Ovary (tissue), 3 donors: Measurements from ENCODE around the gene RIOX2.

Experiments
- EP300 ChIP-seq: sonication (generic); formaldehyde crosslinking; IDR thresholded peaks from one replicate; pipeline ENCODE4 v1.6.1; 2017; ENCODE audit warnings: antibody characterized with exemption
- POLR2A ChIP-seq: fragments of 450-650 bp; IDR thresholded peaks from one replicate; pipeline ENCODE4 v1.6.1; 2017; ENCODE audit warnings: antibody characterized with exemption, mild to moderate bottlenecking, moderate library complexity
- TF ChIP-seq, protein P1 (sequence below), 3 donors: fragments of 450-650 bp in 2 of 3; fragments of 200-600 bp in 1 of 3; IDR thresholded peaks; one replicate each; pipeline versions ENCODE4 v1.5.1 to v1.8.0; 2016 to 2022; ENCODE audit warnings: antibody characterized with exemption in 3 of 3, mild to moderate bottlenecking in 1 of 3
- donor health status: DM: no; HTN: no; CAD: no.

DNA sequence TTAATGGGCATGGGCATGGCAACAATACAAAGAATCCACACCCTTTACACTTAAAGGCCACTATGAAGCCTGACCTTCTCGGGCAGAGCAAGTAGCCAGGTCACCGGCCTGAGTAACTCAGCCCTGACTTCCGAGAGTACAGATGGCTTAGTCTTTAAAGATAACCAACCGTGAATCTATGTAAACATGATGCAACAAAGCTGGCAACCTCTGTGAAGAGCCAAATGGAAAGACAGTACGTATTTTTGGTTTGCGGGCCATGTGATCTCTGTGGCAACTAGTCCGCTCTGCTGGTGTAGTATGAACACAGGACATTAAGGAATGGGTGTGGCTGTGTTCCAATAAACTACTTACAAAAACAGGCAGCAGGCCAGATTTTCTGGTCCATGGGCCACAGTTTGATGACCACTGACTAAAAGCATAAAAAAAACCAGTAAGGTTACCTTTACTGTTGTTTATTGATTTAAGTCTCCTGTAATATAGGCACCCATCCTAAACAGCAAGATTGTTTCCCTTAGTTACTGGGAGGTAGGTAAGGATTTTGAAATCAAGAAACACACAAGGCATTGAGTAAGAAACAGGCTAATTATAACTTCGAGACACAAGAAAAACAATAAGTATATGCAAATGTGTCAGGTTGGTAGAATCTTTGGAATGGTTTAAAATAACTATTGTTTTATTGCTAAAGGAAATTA lies 14.5 kb downstream of the RIOX2 start:
- TF ChIP-seq, protein P1, sequence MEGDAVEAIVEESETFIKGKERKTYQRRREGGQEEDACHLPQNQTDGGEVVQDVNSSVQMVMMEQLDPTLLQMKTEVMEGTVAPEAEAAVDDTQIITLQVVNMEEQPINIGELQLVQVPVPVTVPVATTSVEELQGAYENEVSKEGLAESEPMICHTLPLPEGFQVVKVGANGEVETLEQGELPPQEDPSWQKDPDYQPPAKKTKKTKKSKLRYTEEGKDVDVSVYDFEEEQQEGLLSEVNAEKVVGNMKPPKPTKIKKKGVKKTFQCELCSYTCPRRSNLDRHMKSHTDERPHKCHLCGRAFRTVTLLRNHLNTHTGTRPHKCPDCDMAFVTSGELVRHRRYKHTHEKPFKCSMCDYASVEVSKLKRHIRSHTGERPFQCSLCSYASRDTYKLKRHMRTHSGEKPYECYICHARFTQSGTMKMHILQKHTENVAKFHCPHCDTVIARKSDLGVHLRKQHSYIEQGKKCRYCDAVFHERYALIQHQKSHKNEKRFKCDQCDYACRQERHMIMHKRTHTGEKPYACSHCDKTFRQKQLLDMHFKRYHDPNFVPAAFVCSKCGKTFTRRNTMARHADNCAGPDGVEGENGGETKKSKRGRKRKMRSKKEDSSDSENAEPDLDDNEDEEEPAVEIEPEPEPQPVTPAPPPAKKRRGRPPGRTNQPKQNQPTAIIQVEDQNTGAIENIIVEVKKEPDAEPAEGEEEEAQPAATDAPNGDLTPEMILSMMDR (IDR thresholded peaks at IDR 0.05), result no peak
- TF ChIP-seq POLR2A, result no peak
- no peak for TF ChIP-seq EP300
